EH (cell line): ENCODE measurements around the gene NRXN3.
A peak's percentile ranks its signal among the peaks of the same experiment; 100 is the strongest.

Experiments
- DNase-seq: peaks from one replicate; pipeline ENCODE4 v3.0.0-alpha.2; 2015; ENCODE audit warnings: low read depth

NRXN3 gene

DNA sequence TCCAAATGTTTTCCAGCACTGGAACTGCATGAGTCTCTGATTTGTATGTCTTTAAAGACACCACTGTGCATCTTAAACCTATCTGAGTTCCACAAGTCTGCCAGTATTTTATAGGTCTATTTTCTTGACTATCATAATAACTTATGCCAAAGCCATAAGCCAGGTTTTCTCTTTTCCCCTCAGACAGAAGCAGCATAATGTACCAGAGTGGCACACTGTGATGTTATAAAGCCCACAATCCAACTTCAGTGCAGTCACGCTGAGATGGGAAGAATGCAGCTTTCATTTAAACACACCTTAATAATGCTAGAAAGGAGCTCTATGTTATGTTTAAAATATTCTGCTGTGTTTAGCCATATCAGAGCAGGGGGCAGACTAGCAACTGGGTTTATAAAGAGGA lies 1117.8 kb downstream of the NRXN3 start:
- no peak for DNase-seq

DNA sequence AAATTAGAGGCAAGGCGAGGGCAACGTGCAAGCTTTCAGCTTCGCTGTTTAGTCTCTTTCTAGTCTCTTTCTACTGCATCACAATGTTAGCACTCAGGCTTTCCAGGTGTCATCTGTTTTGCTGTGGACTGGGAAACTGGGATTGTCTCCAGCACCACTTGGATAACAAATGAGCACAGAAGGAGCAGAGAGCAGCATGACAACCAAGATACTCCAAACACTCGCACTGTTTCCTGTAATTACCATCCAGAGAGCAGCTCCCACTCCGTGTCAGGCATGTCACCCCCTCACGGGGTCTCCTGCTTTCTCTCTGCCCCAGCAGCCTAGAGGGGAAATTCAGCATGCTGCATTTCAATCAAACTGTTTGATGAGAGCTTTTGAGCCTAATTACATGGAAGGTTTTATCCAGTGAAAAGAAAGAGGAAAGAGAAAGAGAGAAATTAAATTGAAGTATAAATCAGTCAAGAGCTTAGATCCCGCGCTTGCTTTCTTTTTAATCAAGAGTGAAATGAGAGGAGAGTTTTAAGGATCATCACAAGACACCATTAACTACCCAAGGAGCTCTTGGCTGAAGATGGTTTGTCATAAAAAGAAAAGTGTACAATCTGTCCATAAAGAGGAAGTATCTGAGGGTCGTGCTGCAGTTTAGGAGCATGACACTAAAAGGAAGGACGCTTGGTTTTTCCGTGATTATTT lies 1123.5 kb downstream of the NRXN3 start:
- DNase-seq, result peak; percentile 17

- DNase-seq, result peak; percentile 71
These were observed 1124.3 kb downstream of the NRXN3 start for GRCh38 chr14:79294499-79294898.

DNA sequence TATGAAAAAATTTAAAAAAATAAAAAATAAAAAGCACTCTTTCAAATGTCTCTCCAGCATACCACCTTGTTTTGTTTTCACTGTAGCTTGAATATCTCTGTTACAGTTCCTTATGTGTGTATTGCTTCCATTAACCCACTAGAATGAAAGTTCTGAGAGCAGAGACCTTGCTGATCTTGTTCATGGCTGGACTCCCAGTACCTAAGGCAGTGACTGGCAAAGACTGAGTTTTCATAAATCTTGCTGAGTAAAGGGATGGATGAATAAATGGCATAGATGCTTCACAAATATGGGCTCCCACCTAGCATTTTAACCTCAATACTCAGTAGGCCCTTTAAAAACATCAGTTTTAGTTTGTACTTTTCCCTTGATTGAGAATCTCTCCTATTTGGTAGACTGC lies 1125.2 kb downstream of the NRXN3 start:
- DNase-seq, result no peak

GRCh38 chr14:79298373-79298772 lies 1128.2 kb downstream of the NRXN3 start:
- no peak for DNase-seq

- DNase-seq, result no peak
These were observed 1129.0 kb downstream of the NRXN3 start for GRCh38 chr14:79299162-79299561.

GRCh38 chr14:79304279-79304678 lies 1134.1 kb downstream of the NRXN3 start:
- no peak for DNase-seq

DNA sequence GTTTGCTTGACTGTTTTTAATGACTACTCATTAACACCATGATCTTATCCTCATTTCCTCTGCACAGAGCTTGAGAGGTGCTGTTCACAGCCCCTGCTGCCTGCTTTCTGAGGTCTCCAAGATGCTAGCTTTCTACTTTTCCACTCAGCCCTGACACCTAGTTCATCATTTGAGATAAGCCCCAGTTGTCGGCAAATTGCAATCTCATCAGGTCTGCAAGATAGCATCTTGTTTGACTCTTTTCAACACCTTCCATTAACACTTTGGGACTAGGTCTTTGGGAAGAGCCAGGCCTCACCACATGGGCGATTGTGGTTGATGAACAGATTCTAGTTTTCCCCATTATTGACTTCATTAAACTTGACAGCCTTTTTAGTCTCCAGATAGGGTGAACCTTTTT lies 1136.4 kb downstream of the NRXN3 start:
- no peak for DNase-seq

DNA sequence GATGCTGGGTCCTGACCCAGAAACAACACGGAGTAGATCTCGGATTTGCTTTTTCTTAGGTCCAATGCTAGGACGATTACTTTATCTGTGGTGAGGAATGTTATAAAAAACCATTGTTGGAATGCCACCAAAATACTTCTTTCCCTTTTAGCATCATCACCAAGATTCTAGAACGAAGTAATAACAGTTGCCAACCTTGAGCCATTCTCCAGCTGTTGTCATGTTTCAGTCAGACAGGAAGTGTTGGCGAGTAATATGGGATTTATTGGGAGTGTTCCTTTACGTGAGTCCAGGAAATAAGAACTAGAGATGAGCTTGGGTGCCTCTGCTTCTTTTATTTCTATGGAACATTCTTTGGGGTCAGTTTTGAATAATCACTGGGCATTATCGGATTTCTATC lies 1148.2 kb downstream of the NRXN3 start:
- peak; percentile 48 for DNase-seq

DNA sequence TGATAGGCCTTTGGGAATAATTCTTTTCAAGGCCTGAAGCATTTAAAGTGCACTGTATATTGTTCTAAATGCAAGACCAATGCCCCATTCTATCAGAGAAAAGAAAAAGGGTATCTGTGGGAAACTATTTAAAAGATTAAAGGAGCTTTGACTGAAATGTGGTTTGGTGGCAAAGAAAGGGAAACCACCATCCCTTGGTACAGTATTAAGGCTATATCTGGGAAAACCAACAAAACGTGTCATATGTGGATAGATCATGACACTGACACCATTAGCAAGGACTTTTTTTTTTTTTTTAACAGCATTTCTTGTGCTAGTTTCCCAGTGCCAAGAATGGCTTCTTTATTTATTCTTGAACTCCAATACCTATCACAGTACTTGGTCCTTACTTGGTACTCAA lies 1150.4 kb downstream of the NRXN3 start:
- DNase-seq, result no peak

- DNase-seq, result no peak
These were observed 1150.9 kb downstream of the NRXN3 start for GRCh38 chr14:79321070-79321469.

GRCh38 chr14:79325071-79325470 lies 1154.9 kb downstream of the NRXN3 start:
- DNase-seq, result peak; percentile 74

DNA sequence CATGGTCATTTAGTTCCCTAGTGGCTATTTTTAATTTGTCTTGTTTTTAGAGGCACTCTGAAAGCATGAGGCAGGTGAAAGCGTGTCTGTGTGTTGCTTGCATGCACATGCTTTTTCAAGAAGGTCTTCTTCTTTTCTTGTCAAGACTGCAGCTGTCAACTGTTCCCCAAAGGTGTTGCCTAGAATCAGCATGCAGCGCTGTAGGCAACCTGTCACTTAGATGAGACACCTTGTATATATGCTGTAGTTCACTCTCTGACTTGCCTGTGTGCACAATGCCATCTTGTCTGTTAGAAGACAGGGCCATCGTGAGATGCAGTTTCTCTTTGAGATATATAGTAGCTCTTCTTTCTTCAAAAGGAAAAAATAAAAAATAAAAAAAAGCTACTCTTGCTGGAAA lies 1155.4 kb downstream of the NRXN3 start:
- no peak for DNase-seq

GRCh38 chr14:79328863-79329262 lies 1158.7 kb downstream of the NRXN3 start:
- DNase-seq, result peak; percentile 69

- peak; percentile 59 for DNase-seq
These were observed 1161.7 kb downstream of the NRXN3 start for GRCh38 chr14:79331830-79332229.

- DNase-seq, result peak; percentile 66
These were observed 1162.5 kb downstream of the NRXN3 start for GRCh38 chr14:79332504-79333197.

DNA sequence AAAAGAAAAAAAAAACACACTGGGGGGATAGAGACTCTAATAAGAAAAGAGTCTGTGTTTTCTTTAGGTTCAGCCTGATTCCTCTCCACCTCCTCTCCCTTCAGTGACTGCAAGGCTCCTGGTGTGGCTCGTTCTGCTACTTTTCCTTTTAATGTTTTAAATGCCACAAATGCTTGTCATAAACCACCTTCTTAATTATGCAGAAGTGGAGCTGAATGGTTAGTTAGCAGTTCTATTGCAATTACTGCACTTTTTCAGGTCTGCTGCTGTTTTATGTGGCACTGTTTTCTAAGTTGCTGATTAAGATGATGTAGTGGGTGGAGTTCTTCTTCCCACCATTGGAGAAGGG lies 1163.0 kb downstream of the NRXN3 start:
- DNase-seq, result no peak

DNA sequence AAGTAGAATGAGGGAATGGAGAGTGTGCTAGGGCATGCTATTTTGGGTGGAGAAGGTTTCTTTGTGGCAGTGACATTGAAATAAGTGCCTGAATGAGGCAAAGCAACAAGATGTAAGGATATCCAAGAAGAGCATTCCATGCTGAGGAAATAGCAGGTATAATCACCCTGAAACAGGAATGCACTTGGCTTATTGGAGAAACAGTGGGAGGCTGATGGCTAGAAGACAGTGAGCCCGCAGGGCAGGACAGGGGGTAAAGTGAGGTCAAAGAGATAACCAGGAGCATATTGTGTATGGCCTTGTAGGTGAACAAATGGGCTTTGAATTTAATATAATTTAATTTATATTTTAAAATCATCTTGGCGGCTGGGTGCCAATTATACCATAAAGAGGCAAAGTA lies 1164.1 kb downstream of the NRXN3 start:
- no peak for DNase-seq

GRCh38 chr14:79337761-79338160 lies 1167.6 kb downstream of the NRXN3 start:
- no peak for DNase-seq

- peak; percentile 47 for DNase-seq
These were observed 1172.8 kb downstream of the NRXN3 start for GRCh38 chr14:79342942-79343341.

DNA sequence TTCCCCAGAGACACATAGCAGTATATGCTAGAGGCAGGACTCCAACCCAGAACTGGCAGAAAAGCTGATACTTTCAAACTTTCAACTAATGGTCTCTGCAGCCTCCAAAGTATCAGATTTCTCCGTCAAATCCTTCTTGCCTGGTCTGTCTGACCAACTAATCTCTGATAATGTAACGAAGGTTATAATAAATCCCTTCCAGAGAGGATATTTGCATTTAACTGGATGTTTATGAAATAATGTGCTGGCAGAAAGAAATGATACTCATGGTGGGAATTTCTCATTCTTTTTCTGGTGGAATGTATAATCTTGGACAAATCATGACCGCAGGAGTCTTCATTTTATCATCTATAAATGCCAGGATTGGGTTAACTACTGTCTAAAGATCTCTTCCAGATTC lies 1180.8 kb downstream of the NRXN3 start:
- no peak for DNase-seq

GRCh38 chr14:79352076-79352630 lies 1182.0 kb downstream of the NRXN3 start:
- peak; percentile 28 for DNase-seq

- DNase-seq, result no peak
These were observed 1184.2 kb downstream of the NRXN3 start for GRCh38 chr14:79354336-79354735.

- DNase-seq, result no peak
These were observed 1185.9 kb downstream of the NRXN3 start for GRCh38 chr14:79356040-79356439.
